GM21381 (cell line): ENCODE results near the gene MAMLD1.
"Not testable (repeated sequence)": the region's sequence is repeated elsewhere in the genome, so short reads cannot be mapped to it uniquely, and the experiment has no call there.

Source experiments
- ATAC-seq: cut with Tn5 transposase; IDR thresholded peaks from one replicate; pipeline ENCODE4 v1.9.1; 2021; ENCODE audit warnings: mild to moderate bottlenecking, moderate library complexity; ENCODE audit not compliant: unreplicated experiment

MAMLD1 gene, protein sequence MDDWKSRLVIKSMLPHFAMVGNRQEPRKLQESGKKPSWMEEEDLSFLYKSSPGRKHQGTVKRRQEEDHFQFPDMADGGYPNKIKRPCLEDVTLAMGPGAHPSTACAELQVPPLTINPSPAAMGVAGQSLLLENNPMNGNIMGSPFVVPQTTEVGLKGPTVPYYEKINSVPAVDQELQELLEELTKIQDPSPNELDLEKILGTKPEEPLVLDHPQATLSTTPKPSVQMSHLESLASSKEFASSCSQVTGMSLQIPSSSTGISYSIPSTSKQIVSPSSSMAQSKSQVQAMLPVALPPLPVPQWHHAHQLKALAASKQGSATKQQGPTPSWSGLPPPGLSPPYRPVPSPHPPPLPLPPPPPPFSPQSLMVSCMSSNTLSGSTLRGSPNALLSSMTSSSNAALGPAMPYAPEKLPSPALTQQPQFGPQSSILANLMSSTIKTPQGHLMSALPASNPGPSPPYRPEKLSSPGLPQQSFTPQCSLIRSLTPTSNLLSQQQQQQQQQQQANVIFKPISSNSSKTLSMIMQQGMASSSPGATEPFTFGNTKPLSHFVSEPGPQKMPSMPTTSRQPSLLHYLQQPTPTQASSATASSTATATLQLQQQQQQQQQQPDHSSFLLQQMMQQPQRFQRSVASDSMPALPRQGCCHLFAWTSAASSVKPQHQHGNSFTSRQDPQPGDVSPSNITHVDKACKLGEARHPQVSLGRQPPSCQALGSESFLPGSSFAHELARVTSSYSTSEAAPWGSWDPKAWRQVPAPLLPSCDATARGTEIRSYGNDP

DNA sequence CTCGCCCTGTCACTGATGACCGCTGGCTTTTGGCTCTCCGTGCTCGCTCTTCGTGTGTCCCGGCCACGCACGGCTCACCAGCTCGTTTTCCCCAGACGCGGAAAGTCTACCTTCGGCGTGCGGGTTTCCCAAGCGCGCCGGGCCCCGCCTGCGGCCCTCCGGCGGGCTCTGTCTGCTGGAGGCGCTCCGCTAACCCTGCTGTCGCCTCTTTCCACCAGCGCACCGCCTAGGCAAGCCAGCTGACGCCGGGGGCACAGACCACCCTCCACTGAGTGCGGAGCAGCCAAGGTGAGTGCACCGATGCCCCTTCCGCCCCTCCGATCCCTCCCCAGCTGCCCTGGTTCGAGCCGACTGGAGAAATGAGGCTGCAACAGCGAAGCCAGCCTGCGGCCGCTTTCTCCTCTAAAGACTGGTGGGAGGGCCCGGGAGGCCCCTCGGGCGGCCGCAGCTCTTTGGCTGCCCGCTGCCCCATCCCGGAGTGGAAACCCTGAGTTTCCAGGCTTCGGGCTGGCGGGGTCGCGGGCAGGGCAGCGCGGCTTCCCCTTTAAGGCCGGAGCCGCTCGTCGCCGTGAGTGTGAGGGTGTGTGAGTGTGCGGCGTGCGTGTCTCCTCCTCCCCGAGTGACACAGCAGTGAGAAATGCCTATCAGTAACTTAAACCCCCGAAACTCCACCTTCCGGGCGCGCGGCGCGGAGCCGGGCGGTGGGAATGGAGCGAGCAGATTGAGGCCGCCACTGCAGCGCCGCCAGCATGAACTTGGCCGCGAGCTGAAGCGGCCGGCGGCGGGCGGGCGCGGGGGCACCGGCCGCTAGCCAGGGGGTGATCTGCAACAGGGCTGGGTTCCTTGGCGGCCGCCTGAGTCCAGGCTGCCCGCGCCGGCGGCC is at the start of gene MAMLD1:
Gene MAMLD1, plus strand, starts transcription at position 719 of the 883 bp plus-strand sequence. CDS start 82,200 bp downstream, outside the sequence.
- no peak for ATAC-seq

DNA sequence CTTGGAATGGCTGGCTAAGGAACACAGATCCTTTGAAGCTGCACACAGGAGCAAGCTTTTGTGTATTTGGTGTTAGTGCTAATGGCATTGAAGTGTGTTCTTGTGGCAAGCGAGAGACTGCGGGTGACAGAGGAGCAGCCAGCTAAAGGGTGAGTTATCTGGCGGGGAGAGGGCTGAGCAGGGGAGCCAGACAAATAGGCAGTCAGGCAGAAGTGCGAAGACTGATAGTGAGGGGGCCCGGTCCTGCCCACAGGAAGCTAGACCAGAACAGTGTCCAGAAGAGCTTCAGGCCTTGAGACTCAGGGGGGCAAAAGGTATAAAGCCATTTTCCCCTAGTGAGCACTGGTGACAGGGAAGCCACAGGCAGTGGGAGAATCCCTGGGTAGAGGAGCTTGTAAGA is 49.6 kb upstream of the MAMLD1 start:
- ATAC-seq, result no peak

DNA sequence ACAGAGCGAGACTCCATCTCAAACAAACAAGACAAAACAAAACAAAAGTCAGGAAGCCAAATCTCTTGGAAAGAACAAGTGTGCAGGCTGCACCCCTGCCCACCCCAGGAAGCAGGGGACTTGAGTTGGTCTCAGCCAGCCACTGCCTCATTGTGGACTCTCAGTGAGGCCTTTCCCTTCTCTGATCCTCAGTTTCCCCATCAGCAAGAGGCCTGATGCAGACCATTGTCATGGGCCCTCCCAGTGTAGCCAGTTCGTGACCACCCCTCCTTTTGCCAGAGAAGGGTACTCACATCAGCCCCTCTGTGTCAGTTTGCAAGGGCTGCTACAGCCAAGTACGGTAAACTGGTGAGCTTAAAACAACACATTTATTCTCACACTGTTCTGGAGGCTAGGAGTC is 48.9 kb upstream of the MAMLD1 start:
- no peak for ATAC-seq

DNA sequence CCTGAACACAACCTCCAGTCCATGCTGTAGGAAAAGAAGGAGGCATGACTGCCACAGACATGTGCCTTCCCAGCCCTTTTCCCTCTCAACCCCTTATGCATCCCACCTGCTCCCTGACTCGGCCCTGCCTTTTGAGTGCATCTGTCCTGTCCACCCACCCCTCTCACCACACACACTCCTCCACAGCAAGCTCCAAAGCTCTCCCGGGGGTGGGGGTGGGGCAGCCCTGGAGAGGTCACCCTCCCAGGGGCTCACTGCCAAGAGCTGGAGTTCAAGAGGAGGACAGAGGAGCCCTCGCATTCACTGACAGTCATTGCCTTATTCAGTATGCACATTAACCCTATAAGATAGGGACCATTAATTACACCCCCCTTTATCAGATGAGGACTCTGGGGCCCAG is 46.6 kb upstream of the MAMLD1 start:
- ATAC-seq, result no peak

DNA sequence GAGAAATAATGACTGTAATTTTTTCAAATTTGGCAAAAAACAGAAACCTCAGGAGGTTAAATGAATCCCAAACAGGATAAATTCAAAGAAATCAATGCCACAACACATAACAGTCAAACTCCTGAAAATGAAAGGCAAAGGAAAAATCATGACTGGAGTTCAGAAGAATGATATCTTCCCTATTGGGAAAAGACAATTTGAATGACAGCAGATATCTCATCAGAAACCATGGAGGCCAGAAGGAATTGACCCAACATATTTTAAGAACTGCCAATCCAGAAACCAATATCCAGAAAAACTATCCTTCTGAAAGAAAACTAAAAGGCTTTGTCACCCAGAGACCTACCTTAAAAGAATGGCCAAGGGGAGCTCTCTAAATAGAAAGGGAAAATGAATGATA is 40.1 kb upstream of the MAMLD1 start:
- ATAC-seq, result no peak

DNA sequence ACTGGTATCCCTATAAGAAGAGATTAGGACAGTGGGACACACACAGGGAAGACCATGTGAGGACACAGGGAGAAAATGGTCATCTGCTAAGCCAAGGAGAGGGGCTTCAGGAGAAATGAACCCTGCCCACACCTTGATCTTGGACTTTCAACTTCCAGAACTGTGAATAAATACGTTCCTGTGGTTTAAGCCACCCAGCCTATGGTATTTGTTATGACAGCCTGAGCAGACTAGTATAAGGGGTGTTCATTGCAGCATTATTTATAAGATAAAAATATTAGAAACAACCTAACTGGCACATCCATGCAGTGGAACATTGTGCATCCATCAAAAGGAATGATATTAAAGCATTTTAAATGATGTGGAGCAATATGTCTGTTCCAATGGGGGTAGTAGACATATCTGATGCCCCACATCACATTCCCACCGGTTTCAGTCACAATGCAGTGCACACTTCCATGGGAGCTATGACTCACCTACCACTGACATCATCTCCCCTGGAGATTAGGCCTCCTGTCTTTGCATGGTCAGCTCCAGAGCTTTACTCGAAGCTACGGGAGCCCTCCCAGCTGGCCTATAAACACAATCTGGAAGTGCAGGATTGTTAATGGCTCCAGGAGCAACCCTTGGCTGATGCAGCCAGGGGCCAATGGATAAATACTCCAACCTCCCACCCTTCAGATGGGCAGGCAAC is 38.9 kb upstream of the MAMLD1 start:
- ATAC-seq, result no peak

DNA sequence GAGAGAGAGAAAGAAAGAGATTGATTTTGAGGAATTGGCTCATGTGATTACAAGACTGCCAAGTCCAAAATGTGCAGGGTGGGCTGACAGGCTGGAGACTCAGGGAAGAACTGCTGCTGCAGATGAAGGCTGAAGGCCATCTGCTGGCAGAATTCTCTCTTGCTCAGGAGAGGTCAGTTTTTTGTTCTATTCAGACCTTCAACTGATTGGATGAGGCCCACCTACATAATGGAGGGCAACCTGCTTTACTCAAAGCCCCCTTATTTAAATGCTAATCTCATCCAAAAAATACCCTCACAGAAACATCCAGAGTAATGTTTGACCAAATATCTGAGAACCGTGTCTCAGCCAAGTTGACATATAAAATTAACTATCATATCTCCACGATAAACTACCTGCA is 38.2 kb upstream of the MAMLD1 start:
- no peak for ATAC-seq

DNA sequence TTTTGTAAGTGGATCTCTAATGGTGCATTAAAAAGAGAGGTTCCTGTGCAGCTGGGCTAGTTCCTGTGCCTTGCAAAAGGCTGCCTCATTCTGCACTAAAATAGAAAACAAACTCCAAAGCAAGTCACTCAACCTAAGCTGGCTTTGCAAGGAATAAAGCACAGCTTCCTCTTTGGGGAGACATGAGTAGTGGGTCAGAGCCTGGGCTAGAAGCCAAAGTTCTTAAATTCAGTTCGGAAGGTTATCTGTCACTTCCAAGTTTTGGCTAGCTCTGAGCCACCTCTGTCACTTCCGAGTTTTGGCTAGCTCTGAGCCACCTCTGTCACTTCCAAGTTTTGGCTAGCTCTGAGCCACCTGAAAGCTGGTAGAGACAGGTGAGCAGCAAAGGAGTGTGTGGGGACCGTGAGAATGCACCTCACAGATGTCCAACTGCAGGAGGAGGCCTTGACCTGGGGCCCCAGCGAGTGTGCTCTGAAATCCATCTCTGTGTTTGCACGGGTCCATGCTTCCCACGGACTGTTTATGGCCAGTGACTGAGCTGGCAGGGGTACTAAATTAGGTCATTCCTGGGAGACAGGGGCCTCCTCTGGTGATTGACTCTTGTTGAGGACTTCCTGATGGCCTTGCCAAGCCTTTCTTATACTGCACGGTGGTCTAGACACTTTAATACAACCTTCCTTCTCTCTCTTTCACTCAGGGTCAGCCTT is 36.4 kb upstream of the MAMLD1 start:
- no peak for ATAC-seq

DNA sequence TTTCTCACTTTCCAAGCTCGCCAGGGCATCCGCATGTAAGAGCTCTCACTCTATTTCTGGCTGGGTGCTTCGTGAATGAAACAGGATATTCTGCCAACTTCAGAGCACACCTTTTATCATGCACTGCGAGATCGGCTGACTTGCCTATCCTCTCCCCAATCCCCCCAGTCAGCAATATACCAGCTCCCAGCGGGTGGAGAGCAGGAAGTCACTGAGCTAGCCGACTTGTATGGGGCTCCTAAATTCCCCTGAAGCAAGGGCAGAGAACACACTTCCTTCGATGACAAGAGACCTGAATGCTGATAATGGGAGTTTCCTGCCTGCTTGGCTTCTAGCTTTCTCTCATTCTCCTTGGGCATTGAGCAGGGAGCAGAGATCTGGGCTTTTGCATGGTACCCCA is 33.8 kb upstream of the MAMLD1 start:
- ATAC-seq, result no peak

DNA sequence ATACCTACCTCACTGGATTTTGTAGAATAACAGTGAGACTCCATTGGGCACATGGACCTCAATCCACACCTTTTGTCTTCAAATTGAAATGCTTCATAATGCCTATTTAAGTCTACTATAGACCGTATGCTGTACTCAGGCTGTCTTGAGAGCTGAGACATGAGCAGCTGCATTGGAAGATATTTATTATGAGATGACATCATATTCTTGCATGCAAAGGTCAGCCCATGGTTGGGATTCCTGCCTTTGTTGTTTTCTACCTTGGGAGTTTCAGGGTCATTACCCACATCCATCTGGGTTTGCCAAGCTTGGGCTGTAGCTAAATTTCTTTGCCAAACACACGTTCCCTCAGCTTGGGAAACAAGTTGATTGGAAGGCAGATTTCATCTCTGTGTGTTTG is 33.2 kb upstream of the MAMLD1 start:
- no peak for ATAC-seq

DNA sequence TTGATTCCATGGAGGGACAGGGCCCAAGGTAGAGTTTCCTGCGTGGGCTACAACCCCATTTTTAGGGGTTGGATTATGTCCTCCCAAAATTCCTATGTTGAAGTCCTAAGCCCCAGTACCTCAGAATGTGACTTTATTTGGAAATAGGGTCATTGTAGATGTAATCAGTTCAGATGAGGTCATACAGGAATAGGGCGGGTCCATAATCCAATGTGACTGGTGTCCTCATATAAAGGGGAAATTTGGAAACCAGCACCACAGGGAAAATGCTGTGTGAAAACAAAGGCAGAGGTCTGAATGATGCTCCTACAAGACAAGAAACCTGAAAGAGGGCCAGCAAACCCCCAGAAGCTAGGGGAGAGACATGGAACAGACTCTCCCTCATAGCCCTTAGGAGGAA is 31.1 kb upstream of the MAMLD1 start:
- no peak for ATAC-seq

DNA sequence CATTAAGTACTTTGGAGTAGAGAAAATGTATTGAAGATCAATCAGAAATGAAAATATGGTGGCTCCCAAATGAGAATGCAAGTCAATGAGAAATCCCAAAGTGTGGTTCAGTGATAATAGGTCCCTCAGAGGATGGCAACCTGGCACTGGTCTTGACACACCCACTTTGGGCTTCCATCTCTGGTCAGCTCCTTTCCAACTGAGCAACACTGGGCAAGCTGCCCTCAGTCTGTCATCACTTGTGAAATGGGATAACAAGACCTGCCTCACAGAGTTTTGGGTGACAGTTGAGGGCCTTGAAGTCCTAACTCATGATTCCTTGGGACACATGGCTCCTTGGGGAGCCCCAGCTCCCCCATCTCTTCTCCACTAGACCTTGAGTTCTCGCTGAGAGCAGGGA is 29.0 kb upstream of the MAMLD1 start:
- ATAC-seq, result no peak

DNA sequence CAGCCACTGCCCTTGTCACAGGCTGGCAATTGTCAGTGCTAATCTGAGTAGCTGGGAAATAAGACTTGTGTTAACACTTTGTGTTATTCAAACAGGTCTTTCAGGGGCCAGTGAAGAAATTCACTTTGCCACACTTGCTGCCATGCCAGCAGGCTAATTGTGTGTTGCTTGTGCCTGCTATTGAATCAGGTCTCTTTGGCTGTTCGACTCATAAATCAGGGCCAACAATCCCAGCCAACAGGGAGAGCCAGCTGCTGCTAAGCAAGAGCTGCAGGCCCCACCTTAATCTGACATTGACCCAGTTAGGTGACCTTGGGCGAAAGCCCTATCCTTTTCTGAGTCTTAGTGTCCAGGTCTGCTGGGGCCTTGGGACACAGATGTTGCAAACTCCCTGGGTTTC is 28.1 kb upstream of the MAMLD1 start:
- ATAC-seq, result no peak

DNA sequence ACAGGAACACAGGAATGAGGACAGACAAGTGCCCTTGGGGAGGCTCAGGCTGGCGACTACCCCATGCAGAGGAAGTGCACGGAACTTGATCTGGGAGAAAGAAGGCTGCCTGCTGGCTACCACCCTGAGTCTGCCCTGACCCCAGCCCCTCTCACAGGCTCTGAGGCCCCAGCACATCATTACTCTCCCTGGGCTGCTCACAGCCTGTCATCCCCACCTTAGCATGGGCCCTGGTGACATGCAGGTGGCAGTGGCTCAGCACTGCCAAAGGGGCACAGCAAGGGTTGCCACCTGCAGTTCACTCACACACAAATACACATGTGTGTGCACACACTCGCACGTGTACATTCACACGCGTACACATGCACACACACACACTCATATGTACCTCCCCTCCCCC is 26.1 kb upstream of the MAMLD1 start:
- no peak for ATAC-seq

DNA sequence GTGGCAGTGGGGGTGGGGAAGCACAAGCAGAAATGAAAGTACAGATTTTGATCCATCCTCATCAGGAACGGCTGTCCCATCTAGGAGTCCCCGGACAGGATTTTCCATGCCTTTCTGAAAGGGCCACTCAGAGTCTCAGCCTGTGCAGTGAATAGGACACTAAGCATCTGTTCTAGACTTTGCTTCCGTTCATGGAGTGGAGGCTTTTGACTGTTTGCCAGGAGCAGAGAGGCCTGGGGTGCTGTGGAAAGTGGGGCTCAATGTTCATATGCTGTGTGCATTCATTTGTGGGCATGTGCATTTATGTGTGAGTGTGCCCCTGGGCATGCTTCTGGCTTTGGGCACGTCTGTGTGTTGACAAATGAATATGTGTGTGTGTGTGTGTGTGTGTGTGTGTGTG is 25.6 kb upstream of the MAMLD1 start:
- ATAC-seq, result no peak

DNA sequence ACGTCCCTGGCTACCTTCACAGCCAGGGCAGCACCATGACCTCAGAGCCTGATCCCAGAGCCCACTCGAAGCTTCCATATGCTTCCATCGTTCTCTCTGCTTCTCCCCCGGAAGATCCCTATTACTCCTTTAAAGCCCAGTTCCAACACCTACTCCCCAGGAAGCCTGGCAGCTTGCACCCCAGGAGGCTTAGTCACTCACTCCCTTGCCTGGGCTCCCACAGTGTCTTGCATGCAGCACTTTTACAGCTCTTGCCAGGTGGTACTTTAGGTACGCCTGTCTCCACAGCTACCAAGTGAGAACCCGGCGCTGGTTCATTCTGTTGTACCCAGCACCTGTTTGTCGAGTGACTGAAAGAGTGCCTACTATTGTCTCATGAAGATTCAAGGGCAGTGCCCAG is 24.5 kb upstream of the MAMLD1 start:
- no peak for ATAC-seq

DNA sequence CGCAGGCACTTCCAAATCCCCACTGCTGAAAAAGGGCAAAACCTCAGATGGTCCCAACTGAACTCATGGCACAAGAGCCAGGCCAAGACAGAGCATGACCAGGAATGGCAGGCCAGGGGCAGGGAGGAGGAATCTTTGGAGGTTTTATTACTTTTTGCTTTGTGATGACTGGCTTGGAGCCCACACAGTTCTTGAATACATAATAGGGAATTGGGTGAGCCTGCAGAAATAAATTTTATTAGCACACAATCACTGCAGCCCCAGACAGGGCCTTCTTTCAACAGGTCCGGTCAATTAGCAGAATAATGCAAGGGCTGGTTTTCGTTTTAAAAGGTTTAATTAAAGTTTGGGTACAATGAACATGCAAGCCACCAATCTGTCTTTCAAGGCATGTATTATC is 23.4 kb upstream of the MAMLD1 start:
- ATAC-seq, result no peak

DNA sequence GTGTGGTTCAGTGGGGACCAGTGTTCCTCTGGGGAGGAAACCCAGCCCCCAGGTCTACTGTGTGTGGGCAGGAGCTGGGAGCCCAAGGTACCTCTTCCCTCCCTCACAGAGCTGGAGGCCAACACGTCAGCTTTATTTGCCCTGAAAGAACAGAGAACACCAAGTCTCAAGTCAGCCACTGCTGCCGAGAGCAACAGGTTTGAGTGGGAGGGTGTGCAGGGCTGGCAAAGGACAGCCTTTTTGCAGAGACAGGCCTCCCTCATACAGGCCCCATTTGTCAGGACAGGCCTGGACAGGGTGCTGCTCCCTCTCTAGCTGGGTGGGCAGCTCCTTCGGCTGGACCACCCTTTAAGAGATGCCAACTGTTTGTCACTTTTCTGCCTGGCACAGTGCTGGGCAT is 22.8 kb upstream of the MAMLD1 start:
- ATAC-seq, result not testable (repeated sequence)

DNA sequence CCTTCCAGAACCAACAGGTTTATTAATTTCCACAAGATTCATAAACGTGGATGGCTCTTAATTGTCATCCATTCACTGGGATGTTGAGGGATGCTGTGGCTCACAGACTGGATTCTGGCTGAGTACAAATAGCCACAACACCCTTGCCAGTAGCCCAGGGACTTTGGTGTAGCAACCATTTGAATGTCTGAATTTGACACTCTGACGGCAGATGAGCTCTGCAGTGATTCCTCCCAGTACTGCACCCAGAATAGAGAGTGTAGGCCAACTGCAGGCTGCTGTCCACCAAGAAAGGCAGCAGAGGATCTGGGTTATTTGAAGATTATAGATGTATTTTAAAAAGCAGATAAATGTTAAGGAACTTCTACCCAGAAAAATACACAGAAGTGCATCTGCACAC is 15.6 kb upstream of the MAMLD1 start:
- ATAC-seq, result no peak

DNA sequence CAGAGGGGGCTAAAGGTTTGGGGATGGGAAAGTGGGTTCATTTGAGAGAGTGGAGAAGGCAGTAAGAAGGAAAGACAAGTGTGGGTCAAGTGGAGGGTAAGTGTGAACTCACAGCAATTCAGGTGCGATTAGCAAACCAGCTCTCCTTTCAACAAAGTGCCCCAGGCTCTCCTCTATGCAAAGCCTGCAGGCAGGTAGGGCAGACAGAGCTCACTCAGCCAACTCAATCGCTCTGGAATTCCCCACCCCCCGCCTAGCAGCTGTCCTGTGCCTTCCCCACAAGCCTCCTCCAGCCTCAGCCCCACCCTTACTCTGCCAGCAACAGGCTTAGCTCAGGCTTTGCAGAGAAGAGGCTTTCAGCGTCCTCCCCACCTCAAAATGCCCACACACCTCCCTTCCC is 14.8 kb upstream of the MAMLD1 start:
- ATAC-seq, result no peak
